Osteoblast (primary cell): Measurements from ENCODE around the gene EPAS1. TPM values are rescaled to one million over a fixed set of nuclear protein-coding genes. Genes with fewer than 3 reads are reported as not detected.

ENCODE experiments used
- DNase-seq: peaks from one replicate; pipeline ENCODE4 v3.0.0; 2011; ENCODE audit warnings: low spot score, mixed read lengths; ENCODE audit not compliant: insufficient read length; ENCODE audit errors: missing footprints
- H2AFZ ChIP-seq: 2 replicates; pipeline ENCODE4 v1.6.0; 2011; ENCODE audit warnings: mild to moderate bottlenecking, low read length
- H3K27ac ChIP-seq: 2 replicates; pipeline ENCODE4 v1.5.1; 2011; ENCODE audit warnings: mild to moderate bottlenecking, low read depth, low read length, moderate library complexity
- H3K27me3 ChIP-seq: 2 replicates; pipeline ENCODE4 v1.6.0; 2012; ENCODE audit warnings: mild to moderate bottlenecking, control low read depth, inconsistent platforms, low read length, moderate library complexity; ENCODE audit not compliant: insufficient read depth
- H3K36me3 ChIP-seq: 2 replicates; pipeline ENCODE4 v1.5.1; 2011; ENCODE audit warnings: mild to moderate bottlenecking, low read length, control low read depth, moderate library complexity; ENCODE audit not compliant: insufficient read depth
- H3K4me1 ChIP-seq: 2 replicates; pipeline ENCODE4 v1.5.1; 2011; ENCODE audit warnings: mild to moderate bottlenecking, low read length, control low read depth, moderate library complexity; ENCODE audit not compliant: insufficient read depth
- H3K4me2 ChIP-seq: 2 replicates; pipeline ENCODE4 v1.6.0; 2011; ENCODE audit warnings: mild to moderate bottlenecking, low read length; ENCODE audit not compliant: insufficient read depth
- H3K4me3 ChIP-seq: fragments of 200-600 bp; sonication (generic); 3 replicates; pipeline ENCODE4 v1.5.1; 2012; ENCODE audit warnings: mild to moderate bottlenecking, low read length, inconsistent platforms; ENCODE audit not compliant: insufficient read depth
- H3K79me2 ChIP-seq: 2 replicates; pipeline ENCODE4 v1.6.0; 2012; ENCODE audit warnings: mild to moderate bottlenecking, low read length, control low read depth, inconsistent platforms; ENCODE audit not compliant: insufficient read depth
- H3K9me3 ChIP-seq: 2 replicates; pipeline ENCODE4 v1.5.1; 2011; ENCODE audit warnings: low read depth, low read length, control low read depth
- H4K20me1 ChIP-seq: 2 replicates; pipeline ENCODE4 v1.6.0; 2012; ENCODE audit warnings: mild to moderate bottlenecking, low read length, control low read depth; ENCODE audit not compliant: insufficient read depth
- total RNA-seq: library from RNA; depleted of rRNA; stranded (reverse); fragments of >200 nt; gene quantifications from 2 replicates; pipeline ENCODE4 v1.2.3, GENCODE V29; 2012
- TF ChIP-seq, protein P1 (sequence below): IDR thresholded peaks from 2 replicates; pipeline ENCODE4 v1.5.1; 2011; ENCODE audit warnings: mild to moderate bottlenecking, low read depth, low read length, moderate library complexity; ENCODE audit errors: extremely low read depth

The EPAS1 gene
- total RNA-seq, 1 donor, result 260 TPM

DNA sequence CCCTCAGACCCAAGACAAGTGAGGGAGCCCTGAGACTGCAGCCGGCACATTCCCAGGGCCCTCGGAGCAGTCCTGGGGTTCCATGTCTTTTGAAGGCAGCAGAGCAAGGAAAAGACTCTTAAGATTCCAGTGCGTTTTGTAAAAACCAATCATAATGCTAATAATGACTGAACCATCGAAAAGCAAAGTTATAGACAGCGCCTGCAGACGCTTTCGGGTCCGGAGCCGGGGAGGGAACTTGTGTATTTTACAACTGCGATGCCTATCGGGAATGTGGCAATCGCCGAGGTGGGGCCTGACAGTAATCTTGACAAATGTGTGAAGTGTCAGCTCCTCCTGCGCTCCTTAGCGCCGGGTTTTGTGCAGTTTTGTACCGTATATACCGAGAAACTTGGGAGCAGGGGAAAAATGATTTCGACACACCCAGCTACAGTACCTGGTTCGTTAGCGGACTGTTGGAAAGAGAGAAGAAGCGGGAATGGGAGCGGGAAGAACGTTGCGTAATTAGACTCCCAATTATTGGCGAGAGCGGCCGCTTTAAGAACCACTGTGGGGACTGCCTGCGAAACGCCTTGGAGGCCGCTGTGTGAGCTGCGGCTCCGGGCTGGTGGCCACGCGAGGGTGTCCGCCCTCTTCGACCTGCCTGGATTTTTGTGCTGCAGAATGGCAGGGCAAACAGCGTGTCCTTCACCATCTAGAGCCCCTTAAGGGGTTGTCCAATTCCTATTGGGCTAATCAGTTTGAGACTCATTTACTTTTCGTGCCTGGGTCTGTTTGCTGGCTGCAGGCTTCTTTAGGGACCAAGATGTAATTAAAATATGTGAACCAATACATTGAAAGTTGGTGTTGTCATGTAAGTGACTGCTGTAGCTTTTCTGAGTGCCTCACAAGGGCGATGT lies 2.4 kb downstream of the EPAS1 start:
- H3K4me1 ChIP-seq, result peaks cover 33% of the 10 kb centered on the region
- TF ChIP-seq, protein P1, sequence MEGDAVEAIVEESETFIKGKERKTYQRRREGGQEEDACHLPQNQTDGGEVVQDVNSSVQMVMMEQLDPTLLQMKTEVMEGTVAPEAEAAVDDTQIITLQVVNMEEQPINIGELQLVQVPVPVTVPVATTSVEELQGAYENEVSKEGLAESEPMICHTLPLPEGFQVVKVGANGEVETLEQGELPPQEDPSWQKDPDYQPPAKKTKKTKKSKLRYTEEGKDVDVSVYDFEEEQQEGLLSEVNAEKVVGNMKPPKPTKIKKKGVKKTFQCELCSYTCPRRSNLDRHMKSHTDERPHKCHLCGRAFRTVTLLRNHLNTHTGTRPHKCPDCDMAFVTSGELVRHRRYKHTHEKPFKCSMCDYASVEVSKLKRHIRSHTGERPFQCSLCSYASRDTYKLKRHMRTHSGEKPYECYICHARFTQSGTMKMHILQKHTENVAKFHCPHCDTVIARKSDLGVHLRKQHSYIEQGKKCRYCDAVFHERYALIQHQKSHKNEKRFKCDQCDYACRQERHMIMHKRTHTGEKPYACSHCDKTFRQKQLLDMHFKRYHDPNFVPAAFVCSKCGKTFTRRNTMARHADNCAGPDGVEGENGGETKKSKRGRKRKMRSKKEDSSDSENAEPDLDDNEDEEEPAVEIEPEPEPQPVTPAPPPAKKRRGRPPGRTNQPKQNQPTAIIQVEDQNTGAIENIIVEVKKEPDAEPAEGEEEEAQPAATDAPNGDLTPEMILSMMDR, result no peak
- peaks cover 73% of the 10 kb centered on the region for H3K79me2 ChIP-seq
- no peaks in the 10 kb centered on the region for H3K36me3 ChIP-seq
- H4K20me1 ChIP-seq, result peaks cover 47% of the 10 kb centered on the region
- peak overlapping the region; percentile 83 for H3K27ac ChIP-seq
- H2AFZ ChIP-seq, result peak overlapping the region; percentile 57
- peak overlapping the region; percentile 99 for H3K4me3 ChIP-seq
- H3K27me3 ChIP-seq, result no peaks in the 10 kb centered on the region
- peak overlapping the region; percentile 98 for H3K4me2 ChIP-seq
- DNase-seq, result peak; percentile 90
- no peaks in the 10 kb centered on the region for H3K9me3 ChIP-seq

DNA sequence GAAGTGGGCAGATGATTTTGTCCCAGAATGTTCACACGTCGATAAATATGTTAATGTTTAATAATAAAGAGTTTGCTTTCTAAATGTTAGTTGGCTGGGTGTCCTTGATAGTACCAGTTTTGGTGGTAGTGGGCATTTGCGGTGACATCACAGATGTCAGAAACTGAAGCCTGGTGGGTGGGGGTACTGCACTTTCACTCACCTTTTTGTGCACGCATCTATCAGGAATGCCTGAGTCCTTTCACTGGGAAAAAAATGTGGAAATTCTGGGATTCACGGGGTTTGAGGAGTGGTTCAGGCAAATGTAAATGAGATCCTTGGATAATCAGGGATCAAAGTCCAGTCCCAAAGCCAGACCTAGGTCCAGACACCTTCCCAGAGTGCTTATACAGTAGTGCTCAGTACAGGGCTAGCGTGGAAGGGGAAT lies 3.2 kb downstream of the EPAS1 start:
- peak overlapping the region; percentile 99 for H3K4me3 ChIP-seq
- H3K36me3 ChIP-seq, result no peaks in the 10 kb centered on the region
- H3K4me2 ChIP-seq, result peak overlapping the region; percentile 98
- TF ChIP-seq, protein P1, result no peak
- peaks cover 81% of the 10 kb centered on the region for H3K79me2 ChIP-seq
- DNase-seq, result no peak
- H3K9me3 ChIP-seq, result no peaks in the 10 kb centered on the region
- peaks cover 33% of the 10 kb centered on the region for H3K4me1 ChIP-seq
- no peak overlapping the region for H2AFZ ChIP-seq
- H3K27ac ChIP-seq, result peak overlapping the region; percentile 83
- H3K27me3 ChIP-seq, result no peaks in the 10 kb centered on the region
- peaks cover 50% of the 10 kb centered on the region for H4K20me1 ChIP-seq

DNA sequence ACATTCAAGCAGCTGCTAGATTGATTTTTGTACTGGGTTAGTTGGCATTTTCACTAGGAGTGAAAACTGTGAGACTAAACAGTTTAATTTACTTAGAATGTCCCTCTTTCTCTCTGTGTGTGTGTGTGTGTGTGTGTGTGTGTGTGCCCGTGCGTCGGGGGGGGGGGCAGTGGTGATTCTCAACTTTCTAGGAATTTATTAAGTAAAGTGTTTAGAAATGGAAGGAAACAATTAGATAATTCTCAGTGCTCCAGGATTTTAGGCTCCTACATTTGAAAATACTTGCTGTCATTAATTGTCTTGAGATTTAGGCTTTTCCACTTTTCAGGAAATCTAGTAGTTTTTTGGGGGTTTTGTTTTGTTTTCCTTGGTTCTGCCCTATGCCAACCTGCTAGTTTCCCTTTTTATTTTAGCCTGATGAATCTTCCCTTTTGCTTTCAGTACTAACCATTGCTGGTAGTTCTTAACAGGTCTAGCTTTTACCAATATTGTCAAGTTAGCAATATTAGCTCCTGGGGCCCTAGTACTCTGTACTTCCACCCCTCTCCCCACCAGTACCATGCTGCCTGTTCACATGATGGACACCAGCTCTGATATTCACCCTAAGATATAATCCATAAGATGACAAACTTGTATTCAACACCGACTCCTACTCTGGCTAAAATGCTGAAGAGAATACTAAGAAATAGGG lies 4.9 kb downstream of the EPAS1 start:
- Histone ChIP-seq H3K9me3 (no peaks in the 10 kb centered on the region), H3K27me3 (no peaks in the 10 kb centered on the region), H3K4me2 (no peak overlapping the region), H3K4me3 (no peak overlapping the region), H3K27ac (no peak overlapping the region), H3K4me1 (peaks cover 33% of the 10 kb centered on the region), H2AFZ (no peak overlapping the region), H3K79me2 (peaks cover 98% of the 10 kb centered on the region), H3K36me3 (no peaks in the 10 kb centered on the region), H4K20me1 (peaks cover 59% of the 10 kb centered on the region)
- TF ChIP-seq, protein P1, result no peak
- peak; percentile 80 for DNase-seq

DNA sequence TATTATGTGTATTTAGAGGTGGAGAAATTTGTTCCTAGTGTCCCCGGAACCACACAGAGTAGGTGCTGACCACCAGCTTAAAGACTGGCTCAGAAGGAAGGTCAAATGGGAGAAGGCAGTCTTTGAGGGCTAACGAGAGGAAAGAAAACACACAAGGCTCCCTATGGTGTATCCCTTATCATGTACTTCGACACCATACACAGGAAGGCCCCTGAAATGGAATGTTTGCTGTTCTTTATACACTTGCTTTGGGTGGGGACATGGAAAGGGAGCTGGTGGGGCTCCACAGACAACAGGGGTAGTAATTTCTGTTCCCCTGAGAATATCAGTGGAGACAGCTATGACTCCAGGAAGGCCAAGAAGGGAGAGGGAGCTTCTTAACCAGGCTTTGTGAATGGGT lies 6.0 kb downstream of the EPAS1 start:
- H3K4me1 ChIP-seq, result peaks cover 33% of the 10 kb centered on the region
- DNase-seq, result no peak
- H2AFZ ChIP-seq, result no peak overlapping the region
- no peak overlapping the region for H3K27ac ChIP-seq
- peaks cover 99% of the 10 kb centered on the region for H3K79me2 ChIP-seq
- H3K9me3 ChIP-seq, result no peaks in the 10 kb centered on the region
- no peaks in the 10 kb centered on the region for H3K36me3 ChIP-seq
- no peak overlapping the region for H3K4me3 ChIP-seq
- H4K20me1 ChIP-seq, result peaks cover 66% of the 10 kb centered on the region
- peak overlapping the region; percentile 15 for H3K4me2 ChIP-seq
- TF ChIP-seq, protein P1, result no peak
- H3K27me3 ChIP-seq, result no peaks in the 10 kb centered on the region
